ENCODE measurements around the gene ACOT13. TPM values are rescaled to one million over a fixed set of nuclear protein-coding genes. Genes with fewer than 3 reads are reported as not detected.

Gene ACOT13
- total RNA-seq, 1 experiment from 2014 or later, result 3.9 TPM

Other genes starting within 250 kb of the ACOT13 start
- gene GPLD1, start 177.5 kb upstream of the ACOT13 start, total RNA-seq (2014; rRNA removed; shearing (Covaris generic)), result 0.13 and 0.17 TPM in 2 replicates
- 1.0 and 2.1 TPM in 2 replicates for gene ALDH5A1, start 172.1 kb upstream of the ACOT13 start, total RNA-seq (2014; rRNA removed; shearing (Covaris generic))
- gene KIAA0319, start 20.9 kb upstream of the ACOT13 start, total RNA-seq (2014; rRNA removed; shearing (Covaris generic)), result 0.03 TPM in 1 of 2 replicates, not detected in the other
- 14.8 and 34.6 TPM in 2 replicates for gene TDP2, start 178 bp upstream of the ACOT13 start, total RNA-seq (2014; rRNA removed; shearing (Covaris generic))
- gene C6orf62, start 52.1 kb downstream of the ACOT13 start, total RNA-seq (2014; rRNA removed; shearing (Covaris generic)), result 57.0 and 64.9 TPM in 2 replicates
- 78.2 and 78.9 TPM in 2 replicates for gene GMNN, start 107.9 kb downstream of the ACOT13 start, total RNA-seq (2014; rRNA removed; shearing (Covaris generic))
- gene ARMH2, start 131.8 kb downstream of the ACOT13 start, total RNA-seq (2014; rRNA removed; shearing (Covaris generic)), result not detected in 2 replicates